GM19463 (cell line): ENCODE measurements around the gene OXLD1.
"Not testable (repeated sequence)": the region's sequence is repeated elsewhere in the genome, so short reads cannot be mapped to it uniquely, and the experiment has no call there.

Source experiments
- ATAC-seq: cut with Tn5 transposase; IDR thresholded peaks from one replicate; pipeline ENCODE4 v1.9.1; 2021; ENCODE audit warnings: mild to moderate bottlenecking, moderate library complexity; ENCODE audit not compliant: unreplicated experiment

OXLD1 gene

DNA sequence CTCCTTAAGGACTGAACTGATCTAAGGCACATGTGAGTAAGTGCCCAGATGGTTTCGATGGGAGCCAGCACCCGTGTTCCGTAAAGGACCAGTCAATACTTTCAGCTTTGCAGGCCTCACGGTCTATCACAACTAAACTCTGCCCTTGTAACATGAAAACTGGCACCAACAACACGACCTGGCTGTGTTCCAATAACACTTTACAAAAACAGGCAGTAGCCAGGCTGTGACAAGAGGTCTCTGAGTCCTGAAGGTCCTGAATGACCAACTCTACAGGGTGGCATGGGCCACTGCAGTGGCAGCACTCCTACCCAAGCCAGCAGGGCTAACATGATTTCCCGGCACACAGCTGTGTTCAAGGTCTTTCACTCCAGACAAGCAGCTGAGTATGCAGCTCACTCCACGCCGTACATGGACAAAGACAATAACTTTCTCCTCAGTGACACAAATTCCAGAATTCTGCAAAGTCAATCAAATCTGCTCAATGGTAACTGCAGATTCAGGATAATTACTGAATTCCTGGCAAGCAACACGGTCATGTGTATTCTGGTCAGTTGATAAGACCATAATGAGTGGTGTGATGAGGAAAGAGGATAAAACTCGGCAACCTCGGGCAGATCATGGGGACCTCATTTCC, 44.8 kb downstream of the OXLD1 start:
- no peak for ATAC-seq

DNA sequence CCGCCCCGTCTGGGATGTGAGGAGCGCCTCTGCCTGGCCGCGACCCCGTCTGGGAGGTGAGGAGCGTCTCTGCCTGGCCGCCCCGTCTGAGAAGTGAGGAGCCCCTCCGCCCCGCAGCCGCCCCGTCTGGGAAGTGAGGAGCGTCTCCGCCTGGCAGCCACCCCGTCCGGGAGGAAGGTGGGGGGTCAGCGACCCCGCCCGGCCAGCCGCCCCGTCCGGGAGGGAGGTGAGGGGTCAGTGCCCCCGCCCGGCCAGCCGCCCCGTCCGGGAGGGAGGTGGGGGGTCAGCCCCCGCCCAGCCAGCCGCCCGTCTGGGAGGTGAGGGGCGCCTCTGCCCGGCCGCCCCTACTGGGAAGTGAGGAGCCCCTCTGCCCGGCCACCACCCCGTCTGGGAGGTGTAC, 48.1 kb downstream of the OXLD1 start:
- not testable (repeated sequence) for ATAC-seq

DNA sequence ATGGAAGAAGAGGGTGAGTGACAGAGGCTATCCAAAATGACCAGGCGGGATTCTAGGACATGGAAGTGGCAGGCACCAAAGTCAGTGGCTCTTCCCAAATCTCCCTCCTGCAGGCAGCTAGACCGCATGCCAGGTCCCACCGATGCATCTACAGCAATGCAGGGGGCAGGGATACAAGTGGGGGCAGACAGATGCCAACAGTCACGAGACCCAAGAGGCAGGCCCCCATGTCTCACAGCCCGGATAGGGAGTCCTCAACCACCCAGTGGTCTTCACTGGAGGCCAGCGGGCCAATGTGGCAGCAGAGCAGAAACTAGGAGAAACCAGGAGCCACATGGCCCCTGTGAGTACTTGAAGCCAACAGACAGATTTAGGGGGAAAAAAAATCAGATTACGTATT, 49.5 kb downstream of the OXLD1 start:
- no peak for ATAC-seq

DNA sequence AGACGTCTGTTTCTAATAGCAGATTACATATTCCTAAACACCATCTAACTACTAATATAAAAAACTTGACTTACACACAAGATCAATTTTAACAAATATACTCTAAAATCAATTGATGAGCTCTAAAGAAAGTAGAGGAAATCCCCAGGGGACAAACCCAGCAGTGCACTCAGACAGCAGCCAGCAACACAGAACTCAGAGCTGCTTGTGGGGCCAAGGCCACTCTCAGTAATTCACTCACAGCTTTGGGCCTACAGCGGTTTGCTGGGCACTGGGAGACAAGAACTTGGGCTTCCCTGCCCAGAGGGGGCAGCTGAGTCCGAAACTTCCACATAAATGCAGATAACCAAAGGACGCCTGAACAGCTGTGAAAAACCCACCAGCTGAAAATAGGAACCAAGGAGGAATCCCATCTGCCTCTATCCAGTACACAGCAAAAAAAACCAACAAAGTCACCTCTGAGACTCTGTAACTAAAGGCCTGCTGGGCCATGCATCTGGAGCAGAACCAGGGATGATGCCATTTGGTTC, 50.9 kb downstream of the OXLD1 start:
- ATAC-seq, result no peak
